GM18498 (cell line): ENCODE results near the gene ANKRD23.
"Not testable (repeated sequence)": the region's sequence is repeated elsewhere in the genome, so short reads cannot be mapped to it uniquely, and the experiment has no call there.

Source experiments
- ATAC-seq: cut with Tn5 transposase; IDR thresholded peaks from one replicate; pipeline ENCODE4 v1.9.1; 2021; ENCODE audit warnings: mild to moderate bottlenecking, moderate library complexity; ENCODE audit not compliant: unreplicated experiment

The ANKRD23 gene

DNA sequence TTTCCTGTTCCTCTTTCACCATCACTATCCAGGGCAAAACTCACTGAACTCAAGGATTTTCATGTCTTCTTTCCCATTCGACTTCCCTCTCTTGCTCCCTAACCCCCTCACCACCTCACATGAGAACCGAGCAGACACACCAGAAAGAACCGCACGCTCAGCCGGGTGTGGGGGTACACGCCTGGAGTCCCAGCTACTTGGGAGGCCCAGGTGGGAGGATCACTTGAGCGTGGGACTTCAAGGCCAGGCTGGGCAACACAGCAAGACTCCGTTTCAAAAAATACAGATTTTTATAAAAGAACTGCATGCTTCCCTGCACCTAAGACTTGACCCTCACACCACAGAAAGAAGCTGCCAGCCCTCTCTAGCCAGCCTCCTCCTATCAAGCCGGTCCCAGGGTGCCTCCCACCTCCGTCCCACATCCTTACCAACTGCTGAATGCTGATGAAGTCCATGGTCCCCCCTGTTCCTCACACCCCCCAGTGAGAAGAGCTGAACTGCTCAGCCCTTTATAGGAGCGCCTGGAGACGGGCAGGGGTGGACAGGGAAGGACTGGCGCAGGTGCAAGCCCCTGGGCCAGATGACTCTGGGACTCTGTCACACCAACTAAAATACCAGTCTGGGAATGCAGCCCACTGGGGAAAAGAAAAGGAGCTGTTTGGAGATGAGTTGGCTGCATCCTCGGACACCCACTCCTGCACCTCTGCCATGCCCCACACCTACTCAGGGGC, at the start of gene ANKRD23:
Gene ANKRD23 (minus strand): TSS at position 484 of the 731 bp plus-strand sequence. CDS start 29 bp downstream, at position 455.
- ATAC-seq, result no peak

GRCh38 chr2:96891591-96892333, 47.9 kb upstream of the ANKRD23 start:
- ATAC-seq, result no peak

- ATAC-seq, result no peak
These were observed 47.0 kb upstream of the ANKRD23 start for GRCh38 chr2:96890726-96891385.

DNA sequence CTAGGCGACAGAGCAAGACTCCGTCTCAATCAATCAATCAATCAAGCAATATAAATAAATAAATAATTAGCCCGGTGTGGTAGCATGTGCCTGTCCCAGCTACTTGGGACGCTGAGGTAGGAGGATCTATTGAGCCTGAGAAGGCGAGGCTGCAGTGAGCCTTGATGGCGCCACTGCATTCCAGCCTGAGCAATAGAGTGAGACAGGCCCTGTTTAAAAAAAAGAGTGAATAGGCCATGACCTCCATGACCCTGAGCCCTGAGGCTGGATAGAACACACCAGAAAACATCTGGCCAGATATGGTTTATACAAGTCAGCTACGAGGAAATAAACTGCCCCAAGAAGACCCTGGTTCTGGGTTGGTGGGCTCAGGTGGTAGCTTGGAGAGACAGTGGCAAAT, 46.4 kb upstream of the ANKRD23 start:
- ATAC-seq, result no peak

DNA sequence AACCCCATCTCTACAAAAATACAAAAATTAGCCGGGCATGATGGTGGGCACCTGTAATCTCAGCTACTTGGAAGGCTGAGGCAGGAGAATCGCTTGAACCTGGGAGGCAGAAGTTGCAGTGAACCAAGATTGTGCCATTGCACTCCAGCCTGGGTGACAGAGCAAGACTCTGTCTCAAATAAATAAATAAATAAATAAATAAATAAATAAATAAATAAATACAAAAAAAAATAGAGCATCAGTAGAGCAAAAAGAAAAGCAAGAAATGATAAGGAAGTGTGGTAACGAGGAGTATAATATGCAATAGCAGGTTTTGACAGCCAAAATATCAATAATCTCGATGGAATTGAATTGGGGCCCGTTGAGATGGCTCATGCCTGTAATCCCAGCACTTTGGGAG, 45.7 kb upstream of the ANKRD23 start:
- not testable (repeated sequence) for ATAC-seq

GRCh38 chr2:96888072-96889011, 44.5 kb upstream of the ANKRD23 start:
- ATAC-seq, result no peak

DNA sequence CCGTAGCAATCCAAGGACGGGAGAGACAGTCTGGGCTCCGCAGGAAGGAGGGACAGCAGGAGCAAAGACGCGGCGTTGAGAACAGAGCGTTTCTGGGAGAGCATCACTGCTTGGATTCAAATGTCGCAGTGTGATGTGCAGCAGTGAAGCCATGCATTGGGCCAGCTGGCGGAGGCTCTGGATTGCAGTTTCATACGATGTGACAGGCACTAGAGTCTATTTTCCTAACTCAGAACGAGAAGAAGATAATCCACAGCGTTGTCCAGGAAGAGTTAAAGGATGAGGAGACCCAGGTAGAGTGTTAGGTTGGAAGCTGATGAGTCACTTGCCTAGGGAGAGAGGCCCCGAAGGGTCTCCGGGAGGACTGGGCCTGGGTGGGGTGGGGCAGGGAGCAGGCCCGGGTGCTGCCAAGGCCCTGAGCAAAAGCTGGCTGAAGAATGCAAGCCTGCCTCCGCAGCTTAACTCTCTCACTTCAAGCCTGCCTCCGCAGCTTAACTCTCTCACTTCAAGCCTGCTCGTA, 43.7 kb upstream of the ANKRD23 start:
- ATAC-seq, result no peak

GRCh38 chr2:96885432-96886347, 41.9 kb upstream of the ANKRD23 start:
- ATAC-seq, result no peak

DNA sequence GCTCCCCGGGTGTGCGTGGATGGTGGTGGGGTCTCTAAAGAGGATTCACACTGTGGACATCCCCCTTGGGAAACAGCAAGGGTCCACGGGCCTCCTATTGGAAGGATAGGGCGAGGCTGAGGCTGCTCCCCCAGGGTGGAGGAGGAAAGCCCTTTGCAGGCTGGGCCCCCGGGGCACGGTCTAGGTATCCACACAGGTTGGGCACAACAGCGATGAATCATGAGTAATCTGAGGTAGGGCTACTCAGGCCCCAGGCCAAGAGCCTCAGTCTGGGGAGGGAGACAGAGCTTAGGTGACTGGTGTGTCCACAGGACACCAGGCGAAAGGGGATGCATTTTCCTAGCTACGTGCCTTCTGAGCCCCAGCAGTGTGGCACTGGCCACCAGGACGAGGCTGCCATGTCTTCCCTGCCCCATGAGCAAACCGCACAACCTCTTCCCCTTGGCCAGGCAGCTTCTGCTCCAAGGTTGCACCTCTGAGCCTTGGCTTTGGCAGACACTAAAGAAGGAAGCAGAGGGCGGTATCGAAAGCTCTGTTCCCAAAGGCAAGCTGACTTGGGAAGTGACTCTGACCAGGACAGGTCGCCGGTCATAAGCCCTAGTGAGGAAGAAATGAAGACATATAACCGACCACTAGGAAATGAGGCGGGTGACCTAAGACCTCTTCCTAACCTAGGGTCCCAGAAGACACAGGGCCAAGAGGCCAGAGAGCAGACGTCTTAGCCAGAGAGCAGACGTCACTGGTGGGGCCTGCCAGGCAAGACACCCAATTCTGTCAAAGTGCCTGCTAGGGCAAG, 40.7 kb upstream of the ANKRD23 start:
- no peak for ATAC-seq

GRCh38 chr2:96883306-96883705, 39.5 kb upstream of the ANKRD23 start:
- no peak for ATAC-seq

DNA sequence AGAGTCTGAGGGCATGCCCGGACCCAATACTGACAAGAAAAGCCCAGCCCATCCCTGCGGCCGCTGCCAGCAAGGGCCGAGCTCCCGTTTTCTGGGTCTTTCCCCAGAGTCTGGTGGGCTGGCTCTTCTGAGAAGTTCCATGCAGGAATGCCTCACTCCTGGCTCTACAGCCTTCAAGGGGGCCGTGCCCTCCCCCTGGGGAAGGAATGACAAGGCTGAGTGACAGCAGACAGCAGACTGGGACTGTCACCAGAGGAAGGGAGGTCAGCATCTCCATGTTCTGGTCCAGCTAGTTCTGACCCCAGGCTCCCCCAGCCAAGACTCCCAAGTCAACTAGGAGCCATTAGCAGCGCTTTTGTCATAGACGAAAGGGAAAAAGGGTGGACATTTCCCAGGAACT, 39.1 kb upstream of the ANKRD23 start:
- ATAC-seq, result no peak

DNA sequence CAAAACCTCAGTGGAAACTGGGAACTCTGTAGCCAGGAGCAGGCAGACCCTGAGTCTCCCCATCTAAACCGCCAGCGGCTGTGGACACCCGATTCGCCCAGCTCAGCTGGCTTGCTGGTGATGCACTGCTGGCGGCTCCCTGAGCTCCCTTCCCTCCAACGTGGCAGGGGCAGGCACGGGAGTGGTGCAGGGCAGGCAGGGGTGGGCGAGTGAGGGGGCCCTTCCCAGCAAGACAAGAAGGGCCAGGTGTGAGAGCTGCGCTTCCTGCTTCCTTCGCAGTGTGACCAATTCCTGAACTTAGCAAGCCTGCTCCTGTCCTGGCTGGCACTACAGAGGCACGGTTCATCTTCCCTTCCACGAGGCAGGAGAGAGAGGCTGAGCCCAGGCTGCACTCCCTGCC, 38.4 kb upstream of the ANKRD23 start:
- no peak for ATAC-seq

- no peak for ATAC-seq
These were observed 37.8 kb upstream of the ANKRD23 start for GRCh38 chr2:96881349-96882195.

GRCh38 chr2:96880891-96881273, 37.1 kb upstream of the ANKRD23 start:
- ATAC-seq, result no peak

GRCh38 chr2:96879545-96880040, 35.8 kb upstream of the ANKRD23 start:
- no peak for ATAC-seq

DNA sequence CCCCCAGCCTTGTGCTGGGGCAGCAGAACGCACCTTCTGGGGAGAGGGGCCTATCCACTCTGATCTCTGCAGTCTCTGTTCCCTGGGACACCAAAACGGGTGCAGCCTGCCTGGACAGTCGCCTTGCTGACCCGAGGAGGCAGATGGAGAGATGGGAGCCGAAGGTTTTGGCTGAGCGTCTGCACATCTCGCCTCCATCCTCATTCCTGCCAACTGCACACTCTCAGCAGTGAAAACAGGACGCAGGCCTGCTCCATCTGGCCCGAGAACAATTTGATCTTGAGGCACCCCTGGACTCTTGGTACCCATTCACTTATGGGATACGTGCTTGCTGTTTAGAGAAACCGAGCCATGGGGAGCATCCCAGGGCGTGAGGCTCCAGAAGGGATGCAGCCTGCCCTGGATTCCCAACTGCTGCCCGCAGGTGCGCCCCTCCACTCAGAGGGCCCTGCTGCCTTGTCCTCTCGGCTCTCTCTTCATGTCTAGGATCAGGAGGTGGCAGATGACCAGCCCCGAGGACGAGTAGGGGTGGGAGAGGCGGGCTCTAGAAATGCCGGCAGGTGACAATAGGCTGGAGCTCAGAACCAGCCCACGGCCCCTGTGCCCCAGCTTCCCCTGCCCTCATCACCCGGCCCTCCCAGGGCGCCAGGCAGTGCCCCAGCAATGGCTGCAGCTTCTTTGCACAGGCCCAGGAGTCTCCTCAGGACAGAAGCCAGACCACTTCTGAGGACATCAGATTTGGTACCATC, 35.1 kb upstream of the ANKRD23 start:
- ATAC-seq, result no peak

DNA sequence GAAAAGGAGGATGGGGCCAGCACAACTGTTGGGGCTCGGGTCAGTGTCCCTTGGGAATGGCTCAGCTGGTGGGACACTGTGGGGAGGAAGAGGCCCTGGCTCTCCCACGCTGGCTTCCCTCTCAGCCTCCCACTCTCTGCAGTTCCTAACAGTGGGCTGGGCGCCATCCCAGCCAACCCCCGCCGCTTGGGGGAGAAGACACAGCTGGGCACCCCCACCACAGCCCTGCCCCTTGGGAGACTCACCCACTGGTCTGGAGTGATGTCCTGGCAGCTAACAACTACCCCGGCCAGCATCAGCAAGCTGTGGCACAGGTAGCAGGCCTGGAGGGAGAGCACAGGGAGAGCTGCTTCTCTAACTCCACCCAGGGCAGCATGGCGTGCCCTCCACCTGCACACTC, 34.4 kb upstream of the ANKRD23 start:
- ATAC-seq, result no peak
